ENCODE data around the gene HECA.
"Not testable (repeated sequence)": the region's sequence is repeated elsewhere in the genome, so short reads cannot be mapped to it uniquely, and the experiment has no call there.

Gene HECA

DNA sequence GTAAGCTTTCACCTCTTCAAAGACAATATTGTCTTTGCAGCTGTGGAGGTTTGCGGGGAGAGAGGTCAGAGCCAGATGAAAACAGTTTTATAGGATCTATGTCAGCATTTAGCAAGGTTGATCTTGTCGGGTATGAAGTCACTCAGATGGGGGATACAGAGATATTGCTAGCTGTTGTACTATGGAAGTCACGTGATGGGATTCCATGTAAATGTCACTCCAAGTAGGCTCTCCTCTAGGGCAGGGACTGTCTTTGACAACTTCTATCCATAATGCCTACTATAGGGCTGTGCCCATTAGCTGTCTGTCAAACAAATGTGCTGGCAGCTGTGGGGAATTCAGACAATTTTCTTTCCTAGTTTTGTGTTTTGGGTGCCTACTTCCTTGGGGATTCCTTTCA, 54.8 kb downstream of the HECA start:
- TF ChIP-seq, protein P1, sequence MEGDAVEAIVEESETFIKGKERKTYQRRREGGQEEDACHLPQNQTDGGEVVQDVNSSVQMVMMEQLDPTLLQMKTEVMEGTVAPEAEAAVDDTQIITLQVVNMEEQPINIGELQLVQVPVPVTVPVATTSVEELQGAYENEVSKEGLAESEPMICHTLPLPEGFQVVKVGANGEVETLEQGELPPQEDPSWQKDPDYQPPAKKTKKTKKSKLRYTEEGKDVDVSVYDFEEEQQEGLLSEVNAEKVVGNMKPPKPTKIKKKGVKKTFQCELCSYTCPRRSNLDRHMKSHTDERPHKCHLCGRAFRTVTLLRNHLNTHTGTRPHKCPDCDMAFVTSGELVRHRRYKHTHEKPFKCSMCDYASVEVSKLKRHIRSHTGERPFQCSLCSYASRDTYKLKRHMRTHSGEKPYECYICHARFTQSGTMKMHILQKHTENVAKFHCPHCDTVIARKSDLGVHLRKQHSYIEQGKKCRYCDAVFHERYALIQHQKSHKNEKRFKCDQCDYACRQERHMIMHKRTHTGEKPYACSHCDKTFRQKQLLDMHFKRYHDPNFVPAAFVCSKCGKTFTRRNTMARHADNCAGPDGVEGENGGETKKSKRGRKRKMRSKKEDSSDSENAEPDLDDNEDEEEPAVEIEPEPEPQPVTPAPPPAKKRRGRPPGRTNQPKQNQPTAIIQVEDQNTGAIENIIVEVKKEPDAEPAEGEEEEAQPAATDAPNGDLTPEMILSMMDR (IDR thresholded peaks at IDR 0.05; ENCODE audit: unreplicated experiment in 3 of 3): no peak
- Mint-ChIP-seq H3K27me3 (ENCODE audit: low read depth) (no peaks in the 10 kb centered on the region), H3K27ac (no peak overlapping the region), H3K4me1 (no peaks in the 10 kb centered on the region), H3K4me3 (no peak overlapping the region), H3K9me3 (no peaks in the 10 kb centered on the region), H3K36me3 (ENCODE audit: low read depth) (no peaks in the 10 kb centered on the region)

DNA sequence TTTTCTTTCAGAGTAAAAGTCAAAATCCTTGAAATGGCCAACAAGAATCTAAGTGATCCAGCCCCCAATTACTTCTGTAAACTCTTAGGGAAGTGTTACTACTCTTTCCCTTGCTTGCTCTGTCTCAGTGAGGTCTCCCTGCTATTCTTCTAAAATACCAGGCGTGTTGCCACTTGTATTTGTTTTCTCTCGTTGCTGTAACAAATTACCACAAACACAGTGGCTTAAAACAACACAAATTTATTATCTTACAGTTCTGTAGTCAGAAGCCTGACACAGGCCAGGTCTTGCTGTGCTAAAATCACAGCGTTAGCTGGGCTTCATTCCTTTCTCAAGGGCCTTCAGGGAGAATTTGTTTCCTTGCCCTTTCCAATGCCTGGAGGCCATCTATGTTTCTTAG, 59.9 kb downstream of the HECA start:
- Mint-ChIP-seq H3K9me3 (no peaks in the 10 kb centered on the region), H3K4me3 (no peak overlapping the region), H3K36me3 (ENCODE audit: low read depth) (no peaks in the 10 kb centered on the region), H3K27me3 (ENCODE audit: low read depth) (no peaks in the 10 kb centered on the region), H3K4me1 (no peaks in the 10 kb centered on the region), H3K27ac (peak overlapping the region in 1 of 3 experiments; percentile 40)
- TF ChIP-seq, protein P1 (IDR thresholded peaks at IDR 0.05; ENCODE audit: unreplicated experiment in 3 of 3): no peak

DNA sequence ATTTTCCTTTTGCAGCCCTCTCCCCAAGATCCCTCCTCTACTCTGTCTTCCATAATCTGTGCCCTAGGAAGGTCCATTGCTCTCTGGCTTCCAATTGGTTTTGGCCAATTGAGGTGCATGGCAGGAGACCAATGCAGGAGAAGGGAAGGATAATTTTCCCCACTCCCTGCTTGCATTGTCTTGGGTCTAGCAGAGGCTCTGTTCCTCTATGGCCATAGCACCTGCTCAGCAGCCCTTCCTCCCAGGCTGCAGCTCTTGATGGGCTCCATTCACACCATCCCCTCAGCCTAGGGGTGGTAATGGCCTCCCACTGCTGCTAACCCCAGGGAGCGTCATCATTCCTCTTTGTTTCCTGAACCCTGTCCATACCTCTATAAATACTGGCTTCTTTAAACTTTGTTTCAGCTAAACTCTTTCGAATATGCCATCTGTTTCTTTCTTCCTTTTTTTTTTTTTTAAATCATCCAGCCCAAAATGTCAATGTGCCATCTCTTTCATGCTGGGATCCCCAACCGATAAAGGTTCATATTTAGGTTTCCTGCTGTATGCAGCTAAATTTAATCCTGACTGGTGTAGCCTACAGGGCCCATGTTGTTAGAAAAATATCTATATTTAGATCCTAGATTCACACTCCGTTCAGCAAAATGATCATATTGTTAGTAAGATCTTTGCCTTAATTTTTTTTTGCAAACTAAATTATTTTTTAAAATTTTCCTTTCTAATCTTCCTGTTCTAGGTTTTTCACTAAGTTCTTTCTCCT, 63.8 kb downstream of the HECA start:
- Mint-ChIP-seq H3K4me1 (no peaks in the 10 kb centered on the region), H3K9me3 (peaks cover 11% of the 10 kb centered on the region), H3K4me3 (no peak overlapping the region), H3K27ac (no peak overlapping the region), H3K36me3 (ENCODE audit: low read depth) (no peaks in the 10 kb centered on the region), H3K27me3 (ENCODE audit: low read depth) (no peaks in the 10 kb centered on the region)
- TF ChIP-seq, protein P1 (IDR thresholded peaks at IDR 0.05; ENCODE audit: unreplicated experiment in 3 of 3): no peak

DNA sequence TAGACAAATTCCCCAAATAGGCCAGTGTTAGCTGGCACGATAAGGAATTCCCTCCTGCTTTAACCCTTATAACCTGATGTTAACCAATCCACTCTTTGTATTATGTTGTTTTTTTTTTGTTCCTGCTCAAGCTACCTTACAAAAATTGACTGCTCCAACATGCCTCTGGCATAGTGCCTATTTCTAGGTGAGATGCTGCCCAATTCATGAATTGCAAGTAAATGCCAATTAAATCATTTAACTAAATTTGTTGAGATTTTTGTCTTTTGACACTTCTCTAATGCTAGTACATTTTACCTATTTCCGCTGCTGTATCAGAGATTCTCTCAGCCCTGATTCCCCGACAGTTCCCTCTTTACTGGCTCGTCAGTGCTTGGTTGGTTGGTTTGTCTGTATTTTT, 66.5 kb downstream of the HECA start:
- Mint-ChIP-seq H3K27ac (no peak overlapping the region), H3K9me3 (peaks cover 21% of the 10 kb centered on the region)

GRCh38 chr6:139204978-139205377, 70.1 kb downstream of the HECA start:
- TF ChIP-seq, protein P1 (IDR thresholded peaks at IDR 0.05; ENCODE audit: unreplicated experiment in 3 of 3): no peak
- Mint-ChIP-seq H3K9me3 (peaks cover 53% of the 10 kb centered on the region), H3K27ac (no peak overlapping the region), H3K4me1 (no peaks in the 10 kb centered on the region), H3K27me3 (ENCODE audit: low read depth) (no peaks in the 10 kb centered on the region), H3K36me3 (ENCODE audit: low read depth) (peaks cover 7% of the 10 kb centered on the region), H3K4me3 (no peak overlapping the region)

More for the DNA sequence above, 66.5 kb downstream of the HECA start:
- H3K4me3 Mint-ChIP-seq: no peak overlapping the region
- no peaks in the 10 kb centered on the region for H3K36me3 Mint-ChIP-seq (ENCODE audit: low read depth)
- TF ChIP-seq, protein P1 (IDR thresholded peaks at IDR 0.05; ENCODE audit: unreplicated experiment in 3 of 3): no peak
- H3K27me3 Mint-ChIP-seq (ENCODE audit: low read depth): no peaks in the 10 kb centered on the region
- no peaks in the 10 kb centered on the region for H3K4me1 Mint-ChIP-seq

- H3K9me3 Mint-ChIP-seq: peaks cover 54% of the 10 kb centered on the region
- TF ChIP-seq, protein P1 (IDR thresholded peaks at IDR 0.05; ENCODE audit: unreplicated experiment in 3 of 3): no peak
- no peak overlapping the region for H3K4me3 Mint-ChIP-seq
- H3K27ac Mint-ChIP-seq: no peak overlapping the region
- H3K27me3 Mint-ChIP-seq (ENCODE audit: low read depth): no peaks in the 10 kb centered on the region
- H3K36me3 Mint-ChIP-seq (ENCODE audit: low read depth): peaks cover 7% of the 10 kb centered on the region
- H3K4me1 Mint-ChIP-seq: no peaks in the 10 kb centered on the region
Observed at GRCh38 chr6:139205843-139206242, 71.0 kb downstream of the HECA start.

GRCh38 chr6:139210766-139211165, 75.9 kb downstream of the HECA start:
- H3K36me3 Mint-ChIP-seq (ENCODE audit: low read depth); H3K4me3 Mint-ChIP-seq; H3K27ac Mint-ChIP-seq; H3K27me3 Mint-ChIP-seq (ENCODE audit: low read depth); H3K4me1 Mint-ChIP-seq: not testable (repeated sequence)
- H3K9me3 Mint-ChIP-seq: peaks cover 49% of the 10 kb centered on the region

GRCh38 chr6:139212460-139212859, 77.6 kb downstream of the HECA start:
- not testable (repeated sequence) for H3K4me1 Mint-ChIP-seq; H3K4me3 Mint-ChIP-seq; H3K36me3 Mint-ChIP-seq (ENCODE audit: low read depth); H3K27ac Mint-ChIP-seq; H3K27me3 Mint-ChIP-seq (ENCODE audit: low read depth)
- H3K9me3 Mint-ChIP-seq: peaks cover 35% of the 10 kb centered on the region

Data from nephron (organoid).